COLO829 (cell line): ENCODE measurements around the gene RGS19.

Experiments
- DNase-seq: peaks from one replicate; pipeline ENCODE4 v3.0.0; 2012; ENCODE audit warnings: low spot score

The RGS19 gene

GRCh38 chr20:64063389-64064144 is 15.8 kb downstream of the RGS19 start:
- no peak for DNase-seq

DNA sequence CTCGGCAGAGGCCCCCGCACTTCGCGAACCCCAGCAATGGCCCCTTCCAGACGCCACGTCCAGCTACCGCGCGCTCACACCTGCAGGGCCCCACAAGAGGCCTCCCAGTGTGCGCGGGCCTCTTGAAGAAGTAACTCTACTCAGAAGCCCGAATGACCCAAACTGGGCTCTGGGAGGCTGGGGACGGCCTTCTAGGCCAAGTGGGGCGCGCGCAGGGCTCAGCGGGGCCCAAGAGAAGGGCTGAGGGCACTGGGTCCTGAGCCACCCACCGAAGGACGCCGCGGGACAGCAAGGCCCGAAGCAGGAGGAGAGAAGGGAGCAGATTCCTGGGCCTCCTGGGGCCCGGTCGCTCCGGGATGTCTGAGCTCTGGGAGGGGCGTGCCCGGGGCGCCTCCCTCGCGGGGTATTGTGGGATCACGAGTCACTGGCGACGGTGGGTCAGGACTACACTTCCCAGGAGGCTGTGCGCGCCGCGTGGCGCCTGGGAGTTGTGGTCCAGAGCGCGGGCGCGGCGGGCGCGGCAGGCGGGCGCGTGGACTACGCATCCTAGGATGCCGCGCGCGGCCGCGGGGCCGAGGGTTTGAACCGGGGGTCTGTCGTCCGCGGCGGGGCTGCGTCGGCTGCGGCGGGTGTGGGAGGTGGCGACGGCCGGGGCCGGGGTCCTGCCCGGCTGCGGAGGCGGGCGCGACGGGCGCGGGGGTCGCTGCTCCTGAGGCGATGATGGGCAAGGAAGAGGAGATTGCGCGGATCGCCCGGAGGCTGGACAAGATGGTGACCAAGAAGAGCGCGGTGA is 16.5 kb downstream of the RGS19 start, which contains the start of gene TCEA2:
TSS of gene TCEA2 (plus strand) at position 603 of the 793 bp plus-strand sequence. CDS start at position 718, 115 bp downstream.
- peak; percentile 98 for DNase-seq

- no peak for DNase-seq
These were observed 17.1 kb downstream of the RGS19 start for GRCh38 chr20:64062276-64062595.

DNA sequence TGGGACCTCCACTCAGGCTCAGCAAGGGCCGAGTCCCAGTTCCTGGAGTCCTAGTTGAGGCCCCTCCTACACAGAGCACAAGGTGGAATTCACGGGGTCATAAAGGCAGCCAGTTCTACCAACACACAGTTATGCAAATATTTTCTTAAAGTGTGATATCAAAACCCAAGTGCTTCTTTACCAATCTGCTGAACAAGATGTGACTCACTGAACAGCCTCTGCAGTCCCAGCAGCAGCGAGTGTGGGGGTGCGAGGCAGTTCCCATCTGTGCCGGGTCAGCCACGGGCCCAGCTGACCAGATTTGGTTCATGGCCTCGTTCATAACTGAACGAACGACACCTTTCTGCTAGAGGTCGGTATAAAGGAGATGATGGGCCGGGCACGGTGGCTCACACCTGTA is 20.8 kb downstream of the RGS19 start:
- no peak for DNase-seq

DNA sequence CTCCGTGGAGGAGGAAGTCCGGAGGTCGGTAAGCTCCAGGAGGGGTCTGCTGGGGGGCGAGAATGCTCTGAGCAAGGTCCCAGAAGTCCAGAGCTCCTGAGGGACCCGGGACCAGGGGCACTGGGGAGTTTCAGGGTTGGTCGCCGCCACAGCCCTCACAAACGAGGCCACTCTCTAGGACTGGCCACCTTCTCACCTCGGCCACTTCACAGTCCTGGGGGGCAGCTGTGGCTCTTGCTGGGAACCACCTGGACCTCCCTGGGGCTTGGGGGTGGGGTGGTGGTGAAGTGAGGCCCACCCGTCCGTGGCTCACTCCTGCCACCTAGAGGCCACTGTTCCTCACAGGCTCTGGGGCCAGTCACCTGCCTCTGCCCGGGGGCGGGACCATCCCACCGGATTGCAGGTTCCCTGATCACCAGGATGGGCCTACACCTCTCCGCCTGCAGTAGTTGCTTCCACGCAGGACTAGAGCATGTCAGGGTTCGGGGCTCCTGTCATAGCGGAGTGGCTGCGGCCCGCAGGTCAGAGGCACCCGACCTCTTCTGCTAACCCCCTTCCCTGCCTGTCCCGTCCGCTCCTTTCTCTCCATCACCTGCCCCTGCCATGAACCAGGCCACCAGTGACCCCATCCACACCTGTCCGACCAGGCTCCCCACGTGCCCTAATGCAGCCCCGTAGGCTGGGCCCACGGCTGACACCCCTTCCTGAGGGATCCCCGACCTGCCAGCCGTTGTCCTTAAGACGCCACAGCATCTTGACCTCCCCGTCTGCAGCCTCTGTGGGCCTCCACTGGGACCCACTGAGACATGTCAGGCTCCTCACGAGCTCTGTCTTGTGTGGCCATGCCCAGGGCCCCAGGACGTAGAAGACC is 21.5 kb downstream of the RGS19 start:
- peak; percentile 64 for DNase-seq

GRCh38 chr20:64056889-64057627 is 22.3 kb downstream of the RGS19 start:
- no peak for DNase-seq

DNA sequence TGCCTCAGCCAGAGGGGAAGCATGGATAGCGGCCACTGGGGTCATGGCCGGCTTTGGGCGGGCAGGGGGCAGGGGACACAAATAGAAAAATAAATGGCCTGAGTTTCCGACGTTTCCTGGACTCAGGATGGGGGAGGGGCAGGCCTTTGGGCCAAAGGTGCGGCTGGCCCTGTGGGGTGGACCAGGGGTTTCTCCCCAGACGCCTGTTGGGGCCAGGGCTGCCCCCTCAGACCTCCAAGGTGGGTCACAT is 22.8 kb downstream of the RGS19 start:
- DNase-seq, result no peak

GRCh38 chr20:64055893-64056638 is 23.3 kb downstream of the RGS19 start:
- no peak for DNase-seq

DNA sequence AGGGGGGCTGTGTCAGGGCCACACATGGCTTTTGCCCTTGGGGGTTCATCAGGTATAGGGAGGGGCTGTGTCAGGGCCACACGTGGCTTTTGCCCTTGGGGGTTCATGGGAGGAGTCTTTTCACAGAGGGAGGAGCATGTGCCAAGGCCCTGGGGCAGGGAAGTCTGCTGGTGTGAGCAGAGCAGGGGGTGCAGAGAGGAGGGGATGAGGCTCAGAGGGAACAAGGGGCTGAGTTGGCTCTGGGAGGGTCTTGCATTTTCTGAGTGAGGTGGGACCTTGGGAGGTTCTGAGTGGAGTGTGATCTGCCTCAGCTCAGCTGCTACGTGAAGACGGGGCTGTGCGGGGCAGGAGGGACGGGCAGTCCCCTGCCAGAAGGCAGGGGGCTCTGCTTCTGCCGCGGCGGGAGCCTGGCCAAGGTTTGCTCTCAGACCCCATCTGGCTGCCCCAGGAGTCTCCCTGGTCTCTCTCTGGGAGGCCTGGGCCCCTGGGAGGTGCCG is 23.9 kb downstream of the RGS19 start:
- DNase-seq, result no peak

GRCh38 chr20:64053841-64054661 is 25.3 kb downstream of the RGS19 start:
- DNase-seq, result no peak

DNA sequence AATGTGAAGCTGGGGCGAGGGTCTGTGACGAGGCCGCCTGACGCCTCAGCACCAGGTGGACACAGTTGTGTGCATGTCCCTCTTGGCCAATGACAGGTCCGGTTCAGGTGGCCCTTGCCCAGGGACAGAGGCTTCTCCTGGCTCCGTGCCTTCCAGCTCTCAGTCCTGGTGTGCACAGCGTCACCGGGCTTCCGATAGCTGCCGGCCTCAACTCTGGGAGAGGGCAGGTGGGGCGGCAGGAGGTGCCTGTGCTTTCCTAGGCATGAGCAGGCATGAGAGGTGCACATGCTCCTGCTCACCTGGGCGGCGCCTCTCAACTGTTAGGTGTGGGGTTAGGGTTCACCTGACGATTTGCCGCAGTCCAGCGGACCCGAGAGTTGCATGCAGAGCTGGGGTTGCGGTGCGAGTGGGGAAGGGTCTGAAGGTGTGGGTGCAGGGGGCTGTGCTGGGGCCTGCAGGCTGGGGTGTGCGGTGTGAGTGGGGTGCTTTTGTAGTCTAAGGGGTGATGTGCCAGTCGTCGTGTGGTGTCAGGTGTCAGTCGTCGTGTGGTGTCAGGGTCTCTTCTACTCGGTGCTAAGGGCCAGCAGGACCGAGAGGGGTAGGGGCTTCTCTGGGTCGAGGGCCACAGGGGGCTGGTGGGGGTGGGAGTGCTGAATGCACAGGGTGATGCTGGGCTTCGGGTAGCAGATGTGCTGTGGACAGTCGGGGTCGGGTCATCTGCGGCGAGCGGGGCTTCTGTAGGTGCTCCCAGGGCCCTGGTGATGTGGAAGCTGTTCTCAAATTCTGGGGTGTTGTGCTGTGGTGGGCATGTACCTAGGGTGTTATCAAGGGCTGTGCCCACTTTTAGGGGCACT is 26.1 kb downstream of the RGS19 start:
- no peak for DNase-seq

DNA sequence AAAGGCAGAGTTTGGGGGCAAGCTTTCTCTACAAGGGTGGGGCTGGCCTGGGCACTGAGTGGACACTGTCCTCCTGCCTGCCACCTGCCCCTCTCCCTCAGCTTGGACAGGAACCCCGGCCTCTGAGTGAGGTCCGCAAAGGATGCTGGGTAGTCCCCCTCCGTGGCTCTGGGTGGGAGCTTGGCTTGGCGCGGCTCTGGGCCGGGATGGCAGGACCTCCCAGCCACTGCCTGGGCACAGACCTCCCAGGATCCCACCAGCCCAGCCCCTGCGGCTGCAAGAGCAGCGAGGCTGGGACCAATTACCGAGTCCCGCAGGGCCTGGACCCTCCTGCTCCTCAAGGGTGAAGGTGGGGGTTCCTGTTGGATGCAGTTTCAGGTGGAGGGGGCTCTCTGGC is 27.0 kb downstream of the RGS19 start:
- DNase-seq, result no peak

DNA sequence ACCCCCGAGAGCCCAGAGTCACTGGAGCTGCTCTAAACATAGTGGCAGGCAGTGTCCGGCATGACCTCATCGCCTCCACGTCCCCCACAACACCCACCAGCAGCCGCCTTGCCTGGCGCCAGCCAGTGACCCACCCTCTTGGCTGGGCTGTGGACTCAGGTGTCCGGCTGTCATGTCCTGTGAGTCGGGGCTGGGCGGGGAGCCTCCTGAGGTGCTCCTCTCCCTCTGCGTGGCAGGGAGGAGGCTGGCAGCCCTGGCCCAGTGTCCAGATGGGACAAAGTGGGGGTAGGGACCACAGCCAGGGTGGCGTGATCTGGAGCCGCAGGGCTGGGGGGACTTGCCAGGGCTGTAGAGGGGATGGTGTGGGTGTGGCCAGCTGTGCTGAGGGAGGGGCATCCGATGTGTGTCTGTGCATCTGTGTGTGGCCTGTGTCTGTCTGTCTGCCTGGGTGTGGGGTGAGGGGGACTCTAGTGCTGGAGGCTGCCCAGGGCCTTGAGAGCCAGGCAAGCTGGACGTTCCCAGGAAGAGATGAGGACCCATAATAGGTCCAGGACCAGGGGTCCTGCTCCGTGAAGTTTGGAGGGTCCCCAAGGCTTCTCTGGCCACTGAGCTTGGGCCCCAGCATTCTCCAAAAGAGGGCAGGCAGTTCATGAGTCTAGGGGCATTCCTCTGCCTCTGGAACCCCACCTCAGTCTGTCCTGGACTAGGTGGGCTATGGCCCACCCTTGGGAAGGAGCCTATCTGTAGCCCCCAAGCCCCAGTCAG is 27.6 kb downstream of the RGS19 start:
- DNase-seq, result no peak

- no peak for DNase-seq
These were observed 28.3 kb downstream of the RGS19 start for GRCh38 chr20:64051033-64051452.

DNA sequence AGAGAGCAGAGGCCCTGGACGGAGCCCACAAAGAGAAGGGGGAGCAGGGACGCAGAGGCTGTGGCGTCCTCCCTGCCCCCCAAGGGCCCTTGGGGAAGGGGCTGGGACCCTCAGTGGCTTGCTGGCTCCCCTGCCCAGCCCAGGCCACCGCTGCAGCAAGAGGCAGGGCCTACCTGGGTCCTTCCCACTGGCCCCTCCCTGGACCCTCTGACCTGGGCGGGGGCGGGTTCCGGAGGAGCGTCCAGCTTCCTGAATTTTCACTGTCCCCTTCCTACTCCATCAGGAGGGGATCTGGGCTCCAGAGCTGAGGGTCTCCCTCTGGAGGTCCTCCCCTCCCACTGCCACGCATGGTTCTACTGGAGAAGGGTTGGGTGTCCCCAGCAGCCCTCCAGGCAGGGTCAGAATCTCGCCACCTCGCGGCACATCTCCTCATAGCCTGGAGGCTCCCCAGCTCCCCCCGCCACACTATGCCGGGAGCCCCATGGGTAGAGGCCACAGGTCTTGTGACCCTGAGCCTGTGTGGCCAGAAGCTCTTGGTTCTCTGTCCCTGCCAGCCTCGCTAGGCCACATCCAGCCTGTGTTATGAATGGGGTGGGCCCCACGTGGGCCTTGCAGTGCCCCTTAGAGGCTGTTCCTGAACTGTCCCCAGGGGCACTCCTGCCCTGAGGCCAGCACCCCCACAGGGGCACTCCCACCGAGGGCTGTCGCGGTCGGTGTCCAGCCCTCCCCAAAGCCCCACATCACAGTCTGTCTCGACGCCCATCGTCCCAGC is 28.9 kb downstream of the RGS19 start:
- DNase-seq, result no peak

- DNase-seq, result no peak
These were observed 29.4 kb downstream of the RGS19 start for GRCh38 chr20:64049878-64050260.

DNA sequence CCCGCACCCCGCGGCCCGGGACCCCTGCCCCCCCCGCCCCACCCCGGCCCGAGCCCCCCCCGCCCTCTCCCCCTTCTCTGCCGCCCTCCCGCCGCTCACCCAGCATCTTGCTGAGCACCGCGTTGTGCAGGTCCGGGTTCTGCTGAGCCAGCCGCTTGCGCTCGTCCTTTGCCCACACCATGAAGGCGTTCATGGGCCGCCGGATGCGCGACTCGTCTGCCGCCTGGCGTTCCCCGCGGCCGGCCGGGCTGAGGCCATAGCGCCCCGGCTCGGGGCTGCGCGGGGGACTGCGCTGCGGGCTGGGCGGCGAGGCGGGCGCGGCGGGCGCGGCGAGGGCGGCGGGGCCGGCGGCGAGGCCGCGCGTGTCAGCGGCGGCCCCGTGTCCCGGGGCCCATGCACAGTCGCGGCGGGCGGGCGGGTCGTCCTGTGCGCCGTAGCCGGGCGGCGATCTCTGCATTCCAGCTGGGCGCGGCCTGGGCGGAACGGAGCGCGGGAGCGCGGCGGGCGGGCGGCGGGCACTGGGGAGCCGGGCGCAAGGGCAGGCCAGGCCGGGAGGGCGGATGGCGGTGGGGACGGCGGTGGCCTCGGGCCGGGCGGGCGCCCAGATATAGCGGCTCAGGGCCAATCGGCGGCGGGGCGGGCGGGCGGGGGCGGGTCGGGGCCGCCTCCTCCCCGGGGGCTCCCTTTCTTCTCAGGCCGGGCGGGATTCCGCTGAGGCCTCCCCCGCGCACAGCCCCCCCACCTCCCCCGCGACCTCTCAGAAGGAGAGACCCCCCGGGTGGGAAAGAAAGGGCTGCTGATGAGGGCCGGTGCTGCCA is 30.0 kb downstream of the RGS19 start, which contains the start of gene SOX18:
TSS of gene SOX18 (minus strand) at position 580 of the 818 bp plus-strand sequence. CDS start at position 457, 123 bp downstream.
- DNase-seq, result no peak
